ENCODE measurements around the gene FLT3. TPM values are rescaled to one million over a fixed set of nuclear protein-coding genes. Genes with fewer than 3 reads are reported as not detected.

FLT3 gene
- total and polyA plus RNA-seq, 4 donors = 0.14 to 0.84 (median 0.42) TPM

DNA sequence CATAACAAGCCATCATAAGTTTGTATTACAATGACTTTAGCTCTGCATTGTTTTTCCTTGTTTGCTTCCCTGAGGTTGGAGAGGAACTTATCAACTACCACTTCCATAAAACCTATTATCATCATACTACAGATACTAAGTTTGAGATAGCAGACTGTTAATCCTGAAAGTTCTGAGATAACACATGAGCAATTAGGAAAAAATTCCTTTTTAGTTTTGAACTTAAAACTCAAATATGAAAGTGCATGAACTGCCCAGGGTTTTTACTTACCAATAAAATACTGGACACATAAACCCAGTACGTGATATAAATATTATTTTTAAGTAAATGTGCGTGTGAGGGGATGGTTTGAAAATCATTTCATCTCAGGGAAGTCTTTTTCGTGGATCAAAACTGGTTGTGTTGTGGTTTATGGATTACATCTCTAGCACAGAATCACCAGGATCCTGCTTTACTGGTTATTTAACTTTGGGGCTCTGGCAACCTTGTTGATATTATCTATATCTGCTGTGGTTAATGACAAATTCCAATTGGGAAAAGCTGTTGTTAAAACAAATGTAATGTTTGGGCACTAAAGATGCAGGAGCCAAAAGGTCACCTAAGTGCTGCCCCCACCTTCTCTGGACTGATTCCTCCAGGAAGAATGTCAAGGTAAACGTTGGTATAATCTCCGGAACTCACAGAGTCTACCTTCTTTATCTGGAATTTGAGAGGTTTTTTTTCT, 143.6 kb downstream of the FLT3 start (continued):
- TF ChIP-seq, protein P1, sequence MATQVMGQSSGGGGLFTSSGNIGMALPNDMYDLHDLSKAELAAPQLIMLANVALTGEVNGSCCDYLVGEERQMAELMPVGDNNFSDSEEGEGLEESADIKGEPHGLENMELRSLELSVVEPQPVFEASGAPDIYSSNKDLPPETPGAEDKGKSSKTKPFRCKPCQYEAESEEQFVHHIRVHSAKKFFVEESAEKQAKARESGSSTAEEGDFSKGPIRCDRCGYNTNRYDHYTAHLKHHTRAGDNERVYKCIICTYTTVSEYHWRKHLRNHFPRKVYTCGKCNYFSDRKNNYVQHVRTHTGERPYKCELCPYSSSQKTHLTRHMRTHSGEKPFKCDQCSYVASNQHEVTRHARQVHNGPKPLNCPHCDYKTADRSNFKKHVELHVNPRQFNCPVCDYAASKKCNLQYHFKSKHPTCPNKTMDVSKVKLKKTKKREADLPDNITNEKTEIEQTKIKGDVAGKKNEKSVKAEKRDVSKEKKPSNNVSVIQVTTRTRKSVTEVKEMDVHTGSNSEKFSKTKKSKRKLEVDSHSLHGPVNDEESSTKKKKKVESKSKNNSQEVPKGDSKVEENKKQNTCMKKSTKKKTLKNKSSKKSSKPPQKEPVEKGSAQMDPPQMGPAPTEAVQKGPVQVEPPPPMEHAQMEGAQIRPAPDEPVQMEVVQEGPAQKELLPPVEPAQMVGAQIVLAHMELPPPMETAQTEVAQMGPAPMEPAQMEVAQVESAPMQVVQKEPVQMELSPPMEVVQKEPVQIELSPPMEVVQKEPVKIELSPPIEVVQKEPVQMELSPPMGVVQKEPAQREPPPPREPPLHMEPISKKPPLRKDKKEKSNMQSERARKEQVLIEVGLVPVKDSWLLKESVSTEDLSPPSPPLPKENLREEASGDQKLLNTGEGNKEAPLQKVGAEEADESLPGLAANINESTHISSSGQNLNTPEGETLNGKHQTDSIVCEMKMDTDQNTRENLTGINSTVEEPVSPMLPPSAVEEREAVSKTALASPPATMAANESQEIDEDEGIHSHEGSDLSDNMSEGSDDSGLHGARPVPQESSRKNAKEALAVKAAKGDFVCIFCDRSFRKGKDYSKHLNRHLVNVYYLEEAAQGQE (IDR thresholded peaks at IDR 0.05) = no peak

DNA sequence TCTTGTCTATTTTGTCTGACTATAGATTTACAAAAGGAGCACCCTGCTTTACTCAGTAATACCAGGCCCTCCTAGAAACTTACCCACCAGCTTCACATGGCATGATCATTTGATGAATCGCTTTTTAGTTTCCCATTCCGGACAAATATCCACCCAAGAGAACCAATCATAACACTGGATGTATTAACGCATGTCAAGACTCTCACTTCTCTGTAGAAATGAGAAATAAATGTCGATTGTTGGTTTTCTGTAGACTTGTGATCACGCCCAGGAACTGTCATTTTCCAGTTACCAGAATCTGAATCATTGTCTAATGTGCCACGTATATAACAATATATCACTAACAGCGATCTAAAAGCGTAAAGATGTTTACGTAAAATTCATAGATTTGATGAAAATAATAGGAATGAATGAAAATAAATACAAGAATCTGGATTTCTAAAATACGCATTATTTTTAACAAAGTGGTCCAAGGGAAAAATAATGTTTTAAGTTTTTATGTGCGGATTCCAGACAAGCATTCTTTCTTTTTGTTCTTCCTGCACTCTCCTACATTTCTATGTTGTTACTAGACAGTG, 145.3 kb downstream of the FLT3 start:
- peak overlapping the region in 1 of 2 donors; percentile 68 for H3K9ac ChIP-seq (ENCODE audit: low read depth in 1 of 2, low read length in 2 of 2)
- H3K4me3 ChIP-seq (ENCODE audit: low read depth in 1 of 3, low read length in 3 of 3) = peak overlapping the region in 2 of 3 donors; percentile 61 to 80
- H3K36me3 ChIP-seq (ENCODE audit: control insufficient read depth in 4 of 4, insufficient read depth in 3 of 4, low read depth in 1 of 4, low read length in 3 of 4) = no peaks in the 10 kb centered on the region
- H3K4me1 ChIP-seq (ENCODE audit: control insufficient read depth in 4 of 4, insufficient read depth in 4 of 4, low read length in 3 of 4) = peaks cover 11 to 22% (median 15%) of the 10 kb centered on the region in 4 donors
- 66% methylated on average over 11 of the region's 11 CpGs for WGBS
- peak overlapping the region; percentile 84 to 94 for H3K27ac ChIP-seq (ENCODE audit: low read depth in 1 of 2, low read length in 2 of 2)
- no peaks in the 10 kb centered on the region for H3K9me3 ChIP-seq (ENCODE audit: control insufficient read depth in 4 of 4, low read length in 3 of 4)
- TF ChIP-seq, protein P2, sequence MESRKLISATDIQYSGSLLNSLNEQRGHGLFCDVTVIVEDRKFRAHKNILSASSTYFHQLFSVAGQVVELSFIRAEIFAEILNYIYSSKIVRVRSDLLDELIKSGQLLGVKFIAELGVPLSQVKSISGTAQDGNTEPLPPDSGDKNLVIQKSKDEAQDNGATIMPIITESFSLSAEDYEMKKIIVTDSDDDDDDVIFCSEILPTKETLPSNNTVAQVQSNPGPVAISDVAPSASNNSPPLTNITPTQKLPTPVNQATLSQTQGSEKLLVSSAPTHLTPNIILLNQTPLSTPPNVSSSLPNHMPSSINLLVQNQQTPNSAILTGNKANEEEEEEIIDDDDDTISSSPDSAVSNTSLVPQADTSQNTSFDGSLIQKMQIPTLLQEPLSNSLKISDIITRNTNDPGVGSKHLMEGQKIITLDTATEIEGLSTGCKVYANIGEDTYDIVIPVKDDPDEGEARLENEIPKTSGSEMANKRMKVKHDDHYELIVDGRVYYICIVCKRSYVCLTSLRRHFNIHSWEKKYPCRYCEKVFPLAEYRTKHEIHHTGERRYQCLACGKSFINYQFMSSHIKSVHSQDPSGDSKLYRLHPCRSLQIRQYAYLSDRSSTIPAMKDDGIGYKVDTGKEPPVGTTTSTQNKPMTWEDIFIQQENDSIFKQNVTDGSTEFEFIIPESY (IDR thresholded peaks at IDR 0.05) = no peak
- TF ChIP-seq, protein P1 (IDR thresholded peaks at IDR 0.05) = no peak
- TF ChIP-seq NR2F2 (IDR thresholded peaks at IDR 0.05) (no peak), FOXA2 (IDR thresholded peaks at IDR 0.05) (no peak), EGR1 (IDR thresholded peaks at IDR 0.05; ENCODE audit: low read depth in 2 of 2) (no peak), HNF4G (IDR thresholded peaks at IDR 0.05) (no peak), RAD21 (IDR thresholded peaks at IDR 0.05) (no peak), GABPA (IDR thresholded peaks at IDR 0.05 in 1 of 2, conservative IDR thresholded peaks at IDR 0.05 in 1 of 2) (no peak)
- TF ChIP-seq, protein P3, sequence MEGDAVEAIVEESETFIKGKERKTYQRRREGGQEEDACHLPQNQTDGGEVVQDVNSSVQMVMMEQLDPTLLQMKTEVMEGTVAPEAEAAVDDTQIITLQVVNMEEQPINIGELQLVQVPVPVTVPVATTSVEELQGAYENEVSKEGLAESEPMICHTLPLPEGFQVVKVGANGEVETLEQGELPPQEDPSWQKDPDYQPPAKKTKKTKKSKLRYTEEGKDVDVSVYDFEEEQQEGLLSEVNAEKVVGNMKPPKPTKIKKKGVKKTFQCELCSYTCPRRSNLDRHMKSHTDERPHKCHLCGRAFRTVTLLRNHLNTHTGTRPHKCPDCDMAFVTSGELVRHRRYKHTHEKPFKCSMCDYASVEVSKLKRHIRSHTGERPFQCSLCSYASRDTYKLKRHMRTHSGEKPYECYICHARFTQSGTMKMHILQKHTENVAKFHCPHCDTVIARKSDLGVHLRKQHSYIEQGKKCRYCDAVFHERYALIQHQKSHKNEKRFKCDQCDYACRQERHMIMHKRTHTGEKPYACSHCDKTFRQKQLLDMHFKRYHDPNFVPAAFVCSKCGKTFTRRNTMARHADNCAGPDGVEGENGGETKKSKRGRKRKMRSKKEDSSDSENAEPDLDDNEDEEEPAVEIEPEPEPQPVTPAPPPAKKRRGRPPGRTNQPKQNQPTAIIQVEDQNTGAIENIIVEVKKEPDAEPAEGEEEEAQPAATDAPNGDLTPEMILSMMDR (IDR thresholded peaks at IDR 0.05; ENCODE audit: low read depth, low read length, missing input control) = no peak
- no peaks in the 10 kb centered on the region for H3K27me3 ChIP-seq (ENCODE audit: control insufficient read depth in 4 of 4, insufficient read depth in 4 of 4, low read length in 3 of 4)
- no peak for DNase-seq (ENCODE audit: low spot score)

Measured in liver (tissue), 9 donors.